Upper lobe of left lung (tissue), 6 donors: ENCODE measurements around the gene DIDO1. TPM values are rescaled to one million over a fixed set of nuclear protein-coding genes. Genes with fewer than 3 reads are reported as not detected.

Source experiments
- ATAC-seq, 2 donors: fragments of 200-7000 bp; cut with Tn5 transposase; one replicate each; pipeline ENCODE4 v1.9.1; 2022; ENCODE audit warnings: mild to moderate bottlenecking in 2 of 2, moderate library complexity in 2 of 2; ENCODE audit not compliant: low FRiP score in 2 of 2
- DNase-seq, 2 donors: peaks; one replicate each; pipeline ENCODE4 v3.0.0-alpha.2; 2019 to 2020
- H3K27ac ChIP-seq, 4 donors: fragments of 200-600 bp; sonication (generic); one replicate each; pipeline ENCODE4 v1.5.1; 2016 to 2019
- H3K27me3 ChIP-seq, 4 donors: fragments of 200-600 bp; sonication (generic); one replicate each; pipeline ENCODE4 v1.5.1; 2017 to 2019
- H3K36me3 ChIP-seq, 4 donors: fragments of 200-600 bp; sonication (generic); one replicate each; pipeline ENCODE4 v1.5.1; 2016 to 2019
- H3K4me1 ChIP-seq, 4 donors: fragments of 200-600 bp; sonication (generic); one replicate each; pipeline ENCODE4 v1.5.1; 2018 to 2019
- H3K4me3 ChIP-seq, 4 donors: fragments of 200-600 bp; sonication (generic); one replicate each; pipeline ENCODE4 v1.5.1; 2017 to 2019; ENCODE audit warnings: mild to moderate bottlenecking in 2 of 4, moderate library complexity in 1 of 4
- H3K9me3 ChIP-seq, 4 donors: fragments of 200-600 bp; sonication (generic); one replicate each; pipeline ENCODE4 v1.5.1; 2018 to 2019
- CTCF ChIP-seq, 6 experiments: fragments of 450-650 bp in 4 of 6; fragments of 200-600 bp in 2 of 6; sonication (generic) in 2 of 6; IDR thresholded peaks; one replicate each; pipeline ENCODE4 v1.5.1; 2016 to 2019; ENCODE audit warnings: antibody characterized with exemption in 6 of 6
- EP300 ChIP-seq, 4 donors: sonication (generic); formaldehyde crosslinking; IDR thresholded peaks; one replicate each; pipeline ENCODE4 v1.5.1; 2017; ENCODE audit warnings: antibody characterized with exemption in 4 of 4, control low read depth in 2 of 4
- POLR2A ChIP-seq, 4 donors: fragments of 450-650 bp; IDR thresholded peaks; one replicate each; pipeline ENCODE4 v1.5.1; 2016 to 2017; ENCODE audit warnings: antibody characterized with exemption in 4 of 4, mild to moderate bottlenecking in 2 of 4
- POLR2AphosphoS5 ChIP-seq, 2 donors: sonication (generic); formaldehyde crosslinking; IDR thresholded peaks; one replicate each; pipeline ENCODE4 v1.5.1; 2017; ENCODE audit warnings: antibody characterized with exemption in 2 of 2
- WGBS, 2 donors: methylation state at CpG; one replicate each; pipeline ENCODE4 v1.1.5; 2017 to 2018; 5-methylcytosine and 5-hydroxymethylcytosine counted together
- small RNA-seq, 4 donors: library from RNA; depleted of rRNA; stranded (forward); fragments of <200 nt; gene quantifications; one replicate each; pipeline ENCODE3, GENCODE V24; 2016
- total RNA-seq, 6 donors: library from RNA; depleted of rRNA in 4 of 6; stranded (reverse); fragments of >200 nt in 4 of 6; gene quantifications; one replicate each; pipeline versions ENCODE4 v1.1.0 to v1.2.1, GENCODE V29; 2016 to 2021
- donor health status: DM: no; HTN: no; CAD: no; lungs with moderate emphysema.
- donor health status: DM: no; HTN: yes; CAD: no; lungs with severe emphysema.

The DIDO1 gene
- total RNA-seq, 6 donors from 2014 or later, result 51.6 to 109 (median 58.9) TPM

GRCh38 chr20:62828511-62829230, 97.6 kb downstream of the DIDO1 start:
- TF ChIP-seq CTCF (IDR thresholded peaks at IDR 0.05) (no peak), POLR2A (IDR thresholded peaks at IDR 0.05) (no peak), POLR2AphosphoS5 (IDR thresholded peaks at IDR 0.05) (no peak), EP300 (IDR thresholded peaks at IDR 0.05) (no peak)
- no peak overlapping the region for H3K4me3 ChIP-seq
- no peak overlapping the region for H3K27ac ChIP-seq
- H3K36me3 ChIP-seq, result no peaks in the 10 kb centered on the region
- no peaks in the 10 kb centered on the region for H3K9me3 ChIP-seq
- ATAC-seq (no peak), DNase-seq (peak in 1 of 2 donors; percentile 72)
- 88% methylated on average over 27 of the region's 29 CpGs; no CpG with 5 or more reads in 1 of the 2 donors for WGBS, 2 donors
- H3K4me1 ChIP-seq, result peaks cover 12 to 45% (median 28%) of the 10 kb centered on the region in 4 donors
- no peaks in the 10 kb centered on the region for H3K27me3 ChIP-seq

- DNase-seq (no peak), ATAC-seq (no peak)
- Histone ChIP-seq H3K27ac (no peak overlapping the region), H3K4me3 (no peak overlapping the region), H3K36me3 (no peaks in the 10 kb centered on the region), H3K9me3 (no peaks in the 10 kb centered on the region), H3K27me3 (no peaks in the 10 kb centered on the region), H3K4me1 (peaks cover 12 to 39% (median 27%) of the 10 kb centered on the region in 4 donors)
- 85% methylated on average over 8 of the region's 9 CpGs; no CpG with 5 or more reads in 1 of the 2 donors for WGBS, 2 donors
- TF ChIP-seq POLR2A (IDR thresholded peaks at IDR 0.05), result no peak
- TF ChIP-seq EP300 (IDR thresholded peaks at IDR 0.05), result no peak
- TF ChIP-seq CTCF (IDR thresholded peaks at IDR 0.05), result no peak
- no peak for TF ChIP-seq POLR2AphosphoS5 (IDR thresholded peaks at IDR 0.05)
These were observed 98.3 kb downstream of the DIDO1 start for GRCh38 chr20:62828051-62828450.

Small RNA genes lying within 50 kb of the gene (small RNA-seq; reads per million reads assigned to genes)
- 0 reads per million in 4 donors for gene DPH3P1

Other genes starting within 250 kb of the DIDO1 start
- 1 to 10 TPM in 1 of 6 donors, under 1 TPM in 4, not detected in 1; 0.20 to 1.4 (median 0.26) TPM for gene NTSR1, start 217.7 kb downstream of the DIDO1 start, total RNA-seq
- gene MRGBP, start 130.0 kb downstream of the DIDO1 start, total RNA-seq, result 10 to 100 TPM in 2 of 6 donors, 1 to 10 TPM in 4; 6.4 to 22.0 (median 8.5) TPM
- 100 to 1,000 TPM in 2 of 6 donors, 10 to 100 TPM in 4; 63.8 to 166 (median 74.9) TPM for gene OGFR, start 121.7 kb downstream of the DIDO1 start, total RNA-seq
- gene COL9A3, start 109.5 kb downstream of the DIDO1 start, total RNA-seq, result 1 to 10 TPM in 4 of 6 donors, under 1 TPM in 1, not detected in 1; 0.57 to 8.4 (median 2.1) TPM
- 1 to 10 TPM; 2.1 to 9.6 (median 7.1) TPM for gene TCFL5, start 64.7 kb downstream of the DIDO1 start, total RNA-seq
- gene GID8, start 11.6 kb upstream of the DIDO1 start, total RNA-seq, result 10 to 100 TPM; 18.6 to 33.2 (median 26.3) TPM
- 10 to 100 TPM in 4 of 6 donors, 1 to 10 TPM in 2; 3.8 to 18.5 (median 14.4) TPM for gene SLC17A9, start 26.2 kb upstream of the DIDO1 start, total RNA-seq
- gene BHLHE23, start 80.5 kb upstream of the DIDO1 start, total RNA-seq, result not detected